Neural progenitor cell (in vitro differentiated cells): Measurements from ENCODE around the gene RER1. TPM values are rescaled to one million over a fixed set of nuclear protein-coding genes. Genes with fewer than 3 reads are reported as not detected.

Source experiments
- DNase-seq: peaks from one replicate; pipeline ENCODE4 v3.0.0-alpha.2; 2016; ENCODE audit warnings: low spot score
- H2AFZ ChIP-seq: fragments of 200-600 bp; sonication (generic); replicated peaks from 2 replicates; pipeline ENCODE4 v1.6.1; 2016; ENCODE audit warnings: antibody characterized with exemption
- H3F3A ChIP-seq: fragments of 200-600 bp; sonication (generic); 2 replicates; pipeline ENCODE4 v1.6.1; 2016; ENCODE audit warnings: antibody characterized with exemption, low read depth
- H3K27ac ChIP-seq: fragments of 200-600 bp; sonication (generic); 2 replicates; pipeline ENCODE4 v1.5.1; 2016; ENCODE audit warnings: mild to moderate bottlenecking
- H3K27me3 ChIP-seq: fragments of 200-600 bp; sonication (generic); 2 replicates; pipeline ENCODE4 v1.6.1; 2016; ENCODE audit warnings: mild to moderate bottlenecking, moderate library complexity
- H3K36me3 ChIP-seq: fragments of 200-600 bp; sonication (generic); 2 replicates; pipeline ENCODE4 v1.5.1; 2016
- H3K4me1 ChIP-seq: fragments of 200-600 bp; sonication (generic); 2 replicates; pipeline ENCODE4 v1.6.1; 2016; ENCODE audit warnings: mixed run types
- H3K4me2 ChIP-seq: fragments of 200-600 bp; sonication (generic); 2 replicates; pipeline ENCODE4 v1.6.1; 2016
- H3K4me3 ChIP-seq: fragments of 200-600 bp; sonication (generic); 2 replicates; pipeline ENCODE4 v1.5.1; 2016
- H3K79me2 ChIP-seq: fragments of 200-600 bp; sonication (generic); 2 replicates; pipeline ENCODE4 v1.6.1; 2016; ENCODE audit warnings: low read depth
- H3K9ac ChIP-seq: fragments of 200-600 bp; sonication (generic); 2 replicates; pipeline ENCODE4 v1.6.1; 2016
- H3K9me3 ChIP-seq: fragments of 200-600 bp; sonication (generic); 2 replicates; pipeline ENCODE4 v1.5.1; 2016; ENCODE audit warnings: low read depth
- H4K20me1 ChIP-seq: fragments of 200-600 bp; sonication (generic); 2 replicates; pipeline ENCODE4 v1.6.1; 2016; ENCODE audit warnings: low read depth
- H3K27ac Mint-ChIP-seq: 3 replicates; pipeline ENCODE4 v1.8.0; 2021; ENCODE audit warnings: mixed read lengths
- H3K27me3 Mint-ChIP-seq: 2 replicates; pipeline ENCODE4 v1.8.0; 2022; ENCODE audit warnings: low read depth, mild to moderate bottlenecking, inconsistent platforms, moderate library complexity, mixed read lengths; ENCODE audit not compliant: insufficient read depth
- H3K36me3 Mint-ChIP-seq: 3 replicates; pipeline ENCODE4 v1.8.0; 2021; ENCODE audit warnings: mixed read lengths
- H3K4me1 Mint-ChIP-seq: 3 replicates; pipeline ENCODE4 v1.8.0; 2021; ENCODE audit warnings: mixed read lengths
- H3K4me3 Mint-ChIP-seq: 3 replicates; pipeline ENCODE4 v1.8.0; 2021; ENCODE audit warnings: mild to moderate bottlenecking, moderate library complexity, mixed read lengths
- H3K9me3 Mint-ChIP-seq: 3 replicates; pipeline ENCODE4 v1.8.0; 2020; ENCODE audit warnings: mixed read lengths
- CTCF ChIP-seq: fragments of 200-600 bp; sonication (generic); IDR thresholded peaks from 2 replicates; pipeline ENCODE4 v1.5.1; 2017; ENCODE audit warnings: antibody characterized with exemption, mild to moderate bottlenecking
- EZH2 ChIP-seq: fragments of 200-600 bp; sonication (generic); IDR thresholded peaks from 2 replicates; pipeline ENCODE4 v1.6.1; 2017; ENCODE audit warnings: antibody characterized with exemption, mild to moderate bottlenecking, moderate library complexity
- EZH2phosphoT487 ChIP-seq: fragments of 200-600 bp; sonication (generic); IDR thresholded peaks from 2 replicates; pipeline ENCODE4 v1.6.1; 2017; ENCODE audit warnings: antibody characterized with exemption
- total RNA-seq: library from RNA; depleted of rRNA; stranded (reverse); fragments of >200 nt; gene quantifications from 2 replicates; pipeline ENCODE4 v1.2.3, GENCODE V29; 2015; ENCODE audit warnings: low replicate concordance

RER1 gene
- total RNA-seq, 1 donor from 2014 or later = 39.1 TPM

GRCh38 chr1:2442661-2443060 is 51.0 kb downstream of the RER1 start:
- Histone ChIP-seq H3K79me2 (no peaks in the 10 kb centered on the region), H3K4me3 (no peak overlapping the region), H3K4me2 (peak overlapping the region; percentile 77), H3K4me1 (peaks cover 44% of the 10 kb centered on the region), H4K20me1 (no peaks in the 10 kb centered on the region), H3K27me3 (peaks cover 42% of the 10 kb centered on the region), H3F3A (peaks cover 29% of the 10 kb centered on the region), H3K36me3 (no peaks in the 10 kb centered on the region), H3K9ac (no peak overlapping the region), H3K9me3 (no peaks in the 10 kb centered on the region), H3K27ac (no peak overlapping the region), H2AFZ (no peak overlapping the region)
- peak overlapping the region; percentile 30 for H3K4me3 Mint-ChIP-seq
- no peak overlapping the region for H3K27ac Mint-ChIP-seq
- no peaks in the 10 kb centered on the region for H3K36me3 Mint-ChIP-seq
- peaks cover 23% of the 10 kb centered on the region for H3K4me1 Mint-ChIP-seq
- TF ChIP-seq EZH2 (no peak), EZH2phosphoT487 (no peak), CTCF (no peak)
- no peaks in the 10 kb centered on the region for H3K9me3 Mint-ChIP-seq
- peaks cover 16% of the 10 kb centered on the region for H3K27me3 Mint-ChIP-seq
- no peak for DNase-seq

- Mint-ChIP-seq H3K9me3 (no peaks in the 10 kb centered on the region), H3K4me3 (no peak overlapping the region), H3K27me3 (peaks cover 16% of the 10 kb centered on the region), H3K27ac (no peak overlapping the region), H3K36me3 (no peaks in the 10 kb centered on the region), H3K4me1 (peaks cover 31% of the 10 kb centered on the region)
- peak; percentile 81 for DNase-seq
- Histone ChIP-seq H3K9ac (no peak overlapping the region), H3K9me3 (no peaks in the 10 kb centered on the region), H3K36me3 (no peaks in the 10 kb centered on the region), H3F3A (peaks cover 29% of the 10 kb centered on the region), H2AFZ (peak overlapping the region; percentile 42), H3K27ac (no peak overlapping the region), H3K4me3 (peak overlapping the region; percentile 43), H3K4me2 (peak overlapping the region; percentile 77), H3K79me2 (no peaks in the 10 kb centered on the region), H3K27me3 (peaks cover 42% of the 10 kb centered on the region), H4K20me1 (no peaks in the 10 kb centered on the region), H3K4me1 (peaks cover 53% of the 10 kb centered on the region)
- TF ChIP-seq EZH2phosphoT487 = no peak
- TF ChIP-seq CTCF = peak; percentile 59
- TF ChIP-seq EZH2 = peak; percentile 73
Measured at GRCh38 chr1:2443277-2444137, 51.9 kb downstream of the RER1 start.

GRCh38 chr1:2444138-2444591 is 52.5 kb downstream of the RER1 start:
- Histone ChIP-seq H3K9ac (no peak overlapping the region), H3K27ac (no peak overlapping the region), H3K9me3 (no peaks in the 10 kb centered on the region), H3F3A (peaks cover 29% of the 10 kb centered on the region), H4K20me1 (no peaks in the 10 kb centered on the region), H3K4me2 (peak overlapping the region; percentile 77), H3K4me1 (peaks cover 55% of the 10 kb centered on the region), H3K4me3 (peak overlapping the region; percentile 43), H3K79me2 (no peaks in the 10 kb centered on the region), H3K27me3 (peaks cover 42% of the 10 kb centered on the region), H3K36me3 (no peaks in the 10 kb centered on the region), H2AFZ (peak overlapping the region; percentile 42)
- peaks cover 31% of the 10 kb centered on the region for H3K4me1 Mint-ChIP-seq
- TF ChIP-seq CTCF (no peak), EZH2phosphoT487 (no peak)
- no peak overlapping the region for H3K27ac Mint-ChIP-seq
- H3K27me3 Mint-ChIP-seq = peaks cover 19% of the 10 kb centered on the region
- no peaks in the 10 kb centered on the region for H3K36me3 Mint-ChIP-seq
- peak overlapping the region; percentile 18 for H3K4me3 Mint-ChIP-seq
- DNase-seq = no peak
- no peaks in the 10 kb centered on the region for H3K9me3 Mint-ChIP-seq
